Measurements from ENCODE around the gene IGFBP2. TPM values are rescaled to one million over a fixed set of nuclear protein-coding genes. Genes with fewer than 3 reads are reported as not detected.

Gene IGFBP2
- total RNA-seq, 3 donors from 2014 or later: 16.0 to 131 (median 115) TPM

DNA sequence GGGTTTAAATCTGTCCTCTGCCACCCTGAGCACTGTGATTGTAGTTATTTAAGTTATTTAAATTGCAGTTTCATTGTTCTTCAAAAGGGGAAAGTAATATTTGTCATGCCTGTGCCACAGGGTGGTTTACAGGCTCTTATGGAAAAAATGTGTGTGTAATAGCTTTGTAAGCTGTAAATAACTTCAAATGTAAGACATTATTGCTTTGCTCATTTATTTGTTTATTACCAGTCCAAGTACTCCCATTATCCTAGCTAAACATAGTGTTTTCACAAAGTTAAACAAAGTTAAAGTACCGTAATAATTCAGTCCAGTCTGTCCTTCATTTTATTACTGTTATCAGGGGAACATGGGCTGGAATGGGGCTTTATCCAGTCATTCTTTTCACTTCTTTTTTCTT lies 43.4 kb upstream of the IGFBP2 start:
- intact Hi-C loops (cut with DNase I; ENCODE audit: low total_unique reads): no loop called here

DNA sequence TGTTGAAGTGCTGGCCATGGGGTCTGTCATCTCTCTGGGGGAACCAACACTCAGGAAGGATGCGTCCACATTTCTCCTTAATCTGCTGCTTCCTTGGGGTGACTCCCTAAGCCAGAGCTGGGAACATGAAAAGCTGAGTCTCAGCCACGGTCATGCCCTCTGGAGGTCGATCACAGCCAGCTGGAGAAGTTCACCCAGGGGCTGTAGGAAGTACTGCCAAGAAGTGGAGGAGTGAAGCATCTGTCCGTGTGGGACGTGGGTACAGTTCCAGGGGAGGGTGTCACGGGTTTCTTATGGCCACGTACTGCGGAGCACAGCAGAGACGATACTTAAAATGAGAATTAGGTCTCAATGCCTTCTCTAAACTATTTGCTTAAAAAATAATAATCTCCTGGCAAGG lies 42.4 kb upstream of the IGFBP2 start:
- TF ChIP-seq POLR2AphosphoS5 (IDR thresholded peaks at IDR 0.05) (peak in 1 of 3 donors; percentile 26), POLR2A (IDR thresholded peaks at IDR 0.05) (no peak)
- TF ChIP-seq, protein P1, sequence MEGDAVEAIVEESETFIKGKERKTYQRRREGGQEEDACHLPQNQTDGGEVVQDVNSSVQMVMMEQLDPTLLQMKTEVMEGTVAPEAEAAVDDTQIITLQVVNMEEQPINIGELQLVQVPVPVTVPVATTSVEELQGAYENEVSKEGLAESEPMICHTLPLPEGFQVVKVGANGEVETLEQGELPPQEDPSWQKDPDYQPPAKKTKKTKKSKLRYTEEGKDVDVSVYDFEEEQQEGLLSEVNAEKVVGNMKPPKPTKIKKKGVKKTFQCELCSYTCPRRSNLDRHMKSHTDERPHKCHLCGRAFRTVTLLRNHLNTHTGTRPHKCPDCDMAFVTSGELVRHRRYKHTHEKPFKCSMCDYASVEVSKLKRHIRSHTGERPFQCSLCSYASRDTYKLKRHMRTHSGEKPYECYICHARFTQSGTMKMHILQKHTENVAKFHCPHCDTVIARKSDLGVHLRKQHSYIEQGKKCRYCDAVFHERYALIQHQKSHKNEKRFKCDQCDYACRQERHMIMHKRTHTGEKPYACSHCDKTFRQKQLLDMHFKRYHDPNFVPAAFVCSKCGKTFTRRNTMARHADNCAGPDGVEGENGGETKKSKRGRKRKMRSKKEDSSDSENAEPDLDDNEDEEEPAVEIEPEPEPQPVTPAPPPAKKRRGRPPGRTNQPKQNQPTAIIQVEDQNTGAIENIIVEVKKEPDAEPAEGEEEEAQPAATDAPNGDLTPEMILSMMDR (IDR thresholded peaks at IDR 0.05): no peak
- DNase-seq (ENCODE audit: low spot score in 2 of 2): peak in 1 of 2 donors; percentile 36
- H3K27ac ChIP-seq: peak overlapping the region in 1 of 2 donors; percentile 4
- no peaks in the 10 kb centered on the region for H3K9me3 ChIP-seq
- H3K4me3 ChIP-seq: no peak overlapping the region
- intact Hi-C loops (cut with DNase I; ENCODE audit: low total_unique reads): no loop called here
- no peaks in the 10 kb centered on the region for H3K36me3 ChIP-seq
- no peaks in the 10 kb centered on the region for H3K27me3 ChIP-seq
- no peaks in the 10 kb centered on the region for H3K4me1 ChIP-seq

More for the DNA sequence above, 43.4 kb upstream of the IGFBP2 start:
- H3K27me3 ChIP-seq: no peaks in the 10 kb centered on the region
- H3K9me3 ChIP-seq: no peaks in the 10 kb centered on the region
- DNase-seq (ENCODE audit: low spot score in 2 of 2): no peak
- H3K4me3 ChIP-seq: no peak overlapping the region
- TF ChIP-seq POLR2A (IDR thresholded peaks at IDR 0.05) (no peak), POLR2AphosphoS5 (IDR thresholded peaks at IDR 0.05) (no peak)
- TF ChIP-seq, protein P1 (IDR thresholded peaks at IDR 0.05): no peak
- no peaks in the 10 kb centered on the region for H3K4me1 ChIP-seq
- H3K27ac ChIP-seq: no peak overlapping the region
- H3K36me3 ChIP-seq: no peaks in the 10 kb centered on the region

DNA sequence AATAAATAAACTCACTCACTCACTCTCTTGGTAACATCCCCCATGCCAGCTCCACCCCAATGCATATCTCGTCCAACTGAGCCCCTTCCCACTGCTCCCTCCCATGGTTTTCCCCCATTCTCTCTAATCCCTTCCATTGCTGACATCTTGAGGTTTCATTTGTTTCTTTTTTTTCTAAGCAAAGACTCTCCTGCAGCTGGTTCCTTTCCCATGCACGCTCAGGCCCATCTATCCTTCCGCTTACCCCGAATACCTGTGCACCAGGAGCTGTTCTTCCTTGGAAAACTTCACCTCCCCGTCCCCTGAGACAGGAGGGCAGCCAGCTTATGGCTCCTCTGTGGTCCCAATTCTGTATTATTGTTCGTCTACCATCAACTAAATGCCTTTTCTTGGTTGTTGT lies 41.7 kb upstream of the IGFBP2 start:
- intact Hi-C loops (cut with DNase I; ENCODE audit: low total_unique reads): no loop called here
- Histone ChIP-seq H3K9me3 (no peaks in the 10 kb centered on the region), H3K36me3 (no peaks in the 10 kb centered on the region), H3K27me3 (no peaks in the 10 kb centered on the region), H3K4me3 (no peak overlapping the region), H3K27ac (no peak overlapping the region), H3K4me1 (peaks cover 0 to 6% of the 10 kb centered on the region in 2 donors)
- TF ChIP-seq POLR2A (IDR thresholded peaks at IDR 0.05) (no peak), POLR2AphosphoS5 (IDR thresholded peaks at IDR 0.05) (no peak)
- TF ChIP-seq, protein P1 (IDR thresholded peaks at IDR 0.05): no peak
- DNase-seq (ENCODE audit: low spot score in 2 of 2): no peak

DNA sequence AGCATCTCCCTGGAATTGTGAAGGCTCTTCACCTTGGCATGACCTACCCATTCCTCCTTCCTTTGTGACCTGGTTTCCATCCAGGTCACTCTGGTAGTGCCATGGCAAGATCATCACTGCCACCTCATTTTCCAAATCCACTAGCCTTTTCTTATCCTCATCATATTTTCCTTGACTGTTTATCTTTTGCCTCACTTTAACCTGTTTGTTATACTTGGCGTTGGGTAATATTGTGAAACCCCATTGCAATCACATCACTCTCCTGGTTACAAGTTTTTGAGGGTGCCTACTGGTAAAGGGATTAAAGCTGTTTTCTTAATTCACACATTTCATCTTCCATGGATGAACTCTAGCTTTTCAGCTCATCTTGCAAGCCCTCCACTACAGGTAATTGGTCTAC lies 39.1 kb upstream of the IGFBP2 start:
- Histone ChIP-seq H3K27me3 (no peaks in the 10 kb centered on the region), H3K27ac (no peak overlapping the region), H3K36me3 (no peaks in the 10 kb centered on the region), H3K9me3 (no peaks in the 10 kb centered on the region), H3K4me1 (peaks cover 0 to 18% of the 10 kb centered on the region in 2 donors), H3K4me3 (no peak overlapping the region)
- intact Hi-C loops (cut with DNase I; ENCODE audit: low total_unique reads): no loop called here
- TF ChIP-seq, protein P1 (IDR thresholded peaks at IDR 0.05): no peak
- TF ChIP-seq POLR2A (IDR thresholded peaks at IDR 0.05): no peak
- no peak for TF ChIP-seq POLR2AphosphoS5 (IDR thresholded peaks at IDR 0.05)
- DNase-seq (ENCODE audit: low spot score in 2 of 2): no peak

DNA sequence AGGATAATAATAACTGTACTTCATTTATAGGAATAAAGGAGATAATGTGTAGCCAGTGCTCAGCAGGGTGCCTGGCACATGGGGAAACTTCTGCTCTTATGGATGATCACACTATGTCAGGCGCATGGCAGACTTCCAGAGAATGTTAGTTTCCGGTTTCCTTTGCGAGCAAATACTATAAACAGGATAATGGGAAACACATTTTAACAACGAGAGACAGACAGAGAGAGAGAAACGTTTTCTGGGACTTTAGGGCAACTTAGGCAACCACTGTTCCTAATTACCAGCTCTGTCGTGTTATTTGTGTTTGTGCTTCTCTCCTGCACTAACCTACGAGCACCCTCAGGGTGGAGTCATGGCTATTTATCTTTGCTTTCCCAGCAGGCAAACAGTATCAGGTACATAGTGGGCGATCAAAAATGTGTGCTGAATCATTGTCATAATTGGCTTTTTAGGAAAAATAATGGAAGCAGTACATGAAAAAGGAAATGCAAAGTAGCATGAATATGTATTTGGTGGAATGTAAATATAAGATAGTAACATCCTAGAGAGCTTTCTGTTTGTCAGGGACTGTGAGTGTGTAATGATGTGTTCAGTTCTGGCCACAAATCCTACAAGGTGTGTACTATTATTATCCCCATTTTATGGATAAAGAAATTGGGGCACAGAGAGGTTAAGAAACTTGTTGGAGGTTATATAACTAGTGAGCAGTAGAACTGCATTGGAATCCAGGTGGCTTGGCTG lies 36.8 kb upstream of the IGFBP2 start:
- H3K27ac ChIP-seq: peak overlapping the region; percentile 37 to 39

More for the DNA sequence above, 36.8 kb upstream of the IGFBP2 start:
- TF ChIP-seq POLR2AphosphoS5 (IDR thresholded peaks at IDR 0.05): no peak
- TF ChIP-seq POLR2A (IDR thresholded peaks at IDR 0.05): no peak
- TF ChIP-seq, protein P1 (IDR thresholded peaks at IDR 0.05): no peak
- H3K9me3 ChIP-seq: no peaks in the 10 kb centered on the region
- H3K4me1 ChIP-seq: peaks cover 0 to 18% of the 10 kb centered on the region in 2 donors
- H3K36me3 ChIP-seq: no peaks in the 10 kb centered on the region
- H3K27me3 ChIP-seq: no peaks in the 10 kb centered on the region
- H3K4me3 ChIP-seq: no peak overlapping the region
- intact Hi-C loops (cut with DNase I; ENCODE audit: low total_unique reads): no loop called here
- peak in 1 of 2 donors; percentile 30 for DNase-seq (ENCODE audit: low spot score in 2 of 2)

All from breast epithelium (tissue), 4 donors.